Measurements from ENCODE around the gene SYNGAP1. TPM values are rescaled to one million over a fixed set of nuclear protein-coding genes. Genes with fewer than 3 reads are reported as not detected.

The SYNGAP1 gene
- polyA plus RNA-seq, 1 donor (not counting 4 experiments of a cell fraction or from before 2014, with no cell fraction given): 2.1 TPM

DNA sequence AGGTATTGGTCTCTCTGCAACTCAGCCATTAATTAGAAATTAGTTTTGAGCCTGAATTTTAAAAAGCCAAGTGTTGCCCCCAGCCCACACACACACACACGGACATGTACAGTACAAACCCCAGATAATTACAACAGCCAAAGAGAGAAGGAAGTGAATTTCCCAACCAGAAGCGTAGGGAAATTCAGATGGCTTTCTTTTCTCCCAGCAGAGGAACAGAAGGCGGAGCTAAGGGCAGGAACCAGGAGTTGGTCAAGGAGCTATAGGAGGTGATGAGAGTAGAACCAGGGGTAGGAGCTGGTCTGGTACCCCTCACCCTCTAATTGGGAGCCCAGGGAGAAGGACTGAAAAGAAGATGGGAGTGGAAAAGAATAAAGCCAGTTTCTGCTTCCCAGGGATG is 30.6 kb downstream of the SYNGAP1 start:
- Histone ChIP-seq H3K79me2 (ENCODE audit: control insufficient read depth, insufficient read depth, low read length) (peaks cover 12% of the 10 kb centered on the region), H3K4me3 (ENCODE audit: control insufficient read depth in 2 of 3, extremely low read depth in 1 of 3, insufficient read depth in 2 of 3, low read depth in 1 of 3, low read length in 3 of 3) (no peak overlapping the region), H3K9ac (ENCODE audit: control insufficient read depth, extremely low read depth, insufficient read depth, low read length) (no peak overlapping the region), H3K27me3 (ENCODE audit: control insufficient read depth, extremely low read depth, insufficient read depth, low read length) (no peaks in the 10 kb centered on the region), H3K9me3 (ENCODE audit: control insufficient read depth, low read depth, low read length) (no peaks in the 10 kb centered on the region), H3K36me3 (ENCODE audit: control insufficient read depth in 2 of 2, extremely low read depth in 1 of 2, insufficient read depth in 2 of 2, low read length in 2 of 2) (peaks cover 8 to 14% of the 10 kb centered on the region in 2 experiments), H3K4me1 (ENCODE audit: control insufficient read depth, extremely low read depth, insufficient read depth, low read length) (peaks cover 5% of the 10 kb centered on the region), H3K27ac (ENCODE audit: control insufficient read depth, insufficient read depth, low read length) (no peak overlapping the region), H4K20me1 (ENCODE audit: control insufficient read depth, extremely low read depth, insufficient read depth, low read length) (no peaks in the 10 kb centered on the region), H2AFZ (ENCODE audit: control insufficient read depth, low read length) (no peak overlapping the region), H3K4me2 (ENCODE audit: control insufficient read depth, extremely low read depth, insufficient read depth, low read depth, low read length) (no peak overlapping the region), H3K9me1 (ENCODE audit: control insufficient read depth, extremely low read depth, insufficient read depth, low read length) (peaks cover 2% of the 10 kb centered on the region)
- no peak for TF ChIP-seq EZH2 (IDR thresholded peaks at IDR 0.05; ENCODE audit: low read length)
- TF ChIP-seq, protein P1, sequence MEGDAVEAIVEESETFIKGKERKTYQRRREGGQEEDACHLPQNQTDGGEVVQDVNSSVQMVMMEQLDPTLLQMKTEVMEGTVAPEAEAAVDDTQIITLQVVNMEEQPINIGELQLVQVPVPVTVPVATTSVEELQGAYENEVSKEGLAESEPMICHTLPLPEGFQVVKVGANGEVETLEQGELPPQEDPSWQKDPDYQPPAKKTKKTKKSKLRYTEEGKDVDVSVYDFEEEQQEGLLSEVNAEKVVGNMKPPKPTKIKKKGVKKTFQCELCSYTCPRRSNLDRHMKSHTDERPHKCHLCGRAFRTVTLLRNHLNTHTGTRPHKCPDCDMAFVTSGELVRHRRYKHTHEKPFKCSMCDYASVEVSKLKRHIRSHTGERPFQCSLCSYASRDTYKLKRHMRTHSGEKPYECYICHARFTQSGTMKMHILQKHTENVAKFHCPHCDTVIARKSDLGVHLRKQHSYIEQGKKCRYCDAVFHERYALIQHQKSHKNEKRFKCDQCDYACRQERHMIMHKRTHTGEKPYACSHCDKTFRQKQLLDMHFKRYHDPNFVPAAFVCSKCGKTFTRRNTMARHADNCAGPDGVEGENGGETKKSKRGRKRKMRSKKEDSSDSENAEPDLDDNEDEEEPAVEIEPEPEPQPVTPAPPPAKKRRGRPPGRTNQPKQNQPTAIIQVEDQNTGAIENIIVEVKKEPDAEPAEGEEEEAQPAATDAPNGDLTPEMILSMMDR (optimal IDR thresholded peaks at IDR 0.05 in 1 of 3, IDR thresholded peaks at IDR 0.05 in 1 of 3, conservative IDR thresholded peaks at IDR 0.05 in 1 of 3; ENCODE audit: extremely low read depth in 1 of 3, insufficient read depth in 2 of 3, low read length in 3 of 3): no peak
- dilution Hi-C loops (cut with MboI; ENCODE audit: extremely low pct_ligation_motif_present, low sequenced_read_pairs): no loop called here
- DNase-seq (ENCODE audit: low read depth, low spot score) (no peak), FAIRE-seq (no peak)

DNA sequence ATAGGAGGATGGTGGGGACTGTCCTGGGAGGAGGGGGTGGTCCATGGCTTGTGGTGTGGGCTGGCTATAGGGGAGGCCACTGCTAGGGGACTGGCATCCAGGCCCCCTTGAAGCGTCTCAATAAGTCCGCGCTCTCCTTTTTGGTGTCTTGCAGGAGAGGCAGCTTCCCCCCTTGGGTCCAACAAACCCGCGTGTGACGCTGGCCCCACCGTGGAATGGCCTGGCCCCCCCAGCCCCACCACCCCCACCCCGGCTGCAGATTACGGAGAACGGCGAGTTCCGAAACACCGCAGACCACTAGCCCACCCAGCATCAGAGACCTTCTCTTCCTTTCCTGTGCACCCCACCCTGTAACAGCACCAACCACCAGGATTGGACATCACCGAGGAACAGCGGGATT is 31.7 kb downstream of the SYNGAP1 start:
- H3K4me2 ChIP-seq (ENCODE audit: control insufficient read depth, extremely low read depth, insufficient read depth, low read depth, low read length): no peak overlapping the region
- H3K27me3 ChIP-seq (ENCODE audit: control insufficient read depth, extremely low read depth, insufficient read depth, low read length): no peaks in the 10 kb centered on the region
- peaks cover 2% of the 10 kb centered on the region for H3K9me1 ChIP-seq (ENCODE audit: control insufficient read depth, extremely low read depth, insufficient read depth, low read length)
- H3K4me1 ChIP-seq (ENCODE audit: control insufficient read depth, extremely low read depth, insufficient read depth, low read length): peaks cover 5% of the 10 kb centered on the region
- no peak for FAIRE-seq
- H2AFZ ChIP-seq (ENCODE audit: control insufficient read depth, low read length): no peak overlapping the region
- H3K9me3 ChIP-seq (ENCODE audit: control insufficient read depth, low read depth, low read length): no peaks in the 10 kb centered on the region
- TF ChIP-seq EZH2 (IDR thresholded peaks at IDR 0.05; ENCODE audit: low read length): no peak
- TF ChIP-seq, protein P1 (optimal IDR thresholded peaks at IDR 0.05 in 1 of 3, IDR thresholded peaks at IDR 0.05 in 1 of 3, conservative IDR thresholded peaks at IDR 0.05 in 1 of 3; ENCODE audit: extremely low read depth in 1 of 3, insufficient read depth in 2 of 3, low read length in 3 of 3): no peak
- H3K27ac ChIP-seq (ENCODE audit: control insufficient read depth, insufficient read depth, low read length): no peak overlapping the region
- dilution Hi-C loops (cut with MboI; ENCODE audit: extremely low pct_ligation_motif_present, low sequenced_read_pairs): no loop called here
- peaks cover 12 to 16% of the 10 kb centered on the region in 2 experiments for H3K36me3 ChIP-seq (ENCODE audit: control insufficient read depth in 2 of 2, extremely low read depth in 1 of 2, insufficient read depth in 2 of 2, low read length in 2 of 2)
- no peak overlapping the region for H3K4me3 ChIP-seq (ENCODE audit: control insufficient read depth in 2 of 3, extremely low read depth in 1 of 3, insufficient read depth in 2 of 3, low read depth in 1 of 3, low read length in 3 of 3)
- H4K20me1 ChIP-seq (ENCODE audit: control insufficient read depth, extremely low read depth, insufficient read depth, low read length): no peaks in the 10 kb centered on the region
- H3K79me2 ChIP-seq (ENCODE audit: control insufficient read depth, insufficient read depth, low read length): peaks cover 18% of the 10 kb centered on the region
- DNase-seq (ENCODE audit: low read depth, low spot score): no peak
- no peak overlapping the region for H3K9ac ChIP-seq (ENCODE audit: control insufficient read depth, extremely low read depth, insufficient read depth, low read length)
